Testis (tissue), 2 donors: ENCODE measurements around the gene TSACC.

ENCODE experiments used
- POLR2A ChIP-seq: fragments of 450-650 bp; IDR thresholded peaks from one replicate; pipeline ENCODE4 v1.6.1; 2017; ENCODE audit warnings: antibody characterized with exemption, mild to moderate bottlenecking, moderate library complexity
- TF ChIP-seq, protein P1 (sequence below), 3 experiments: fragments of 450-650 bp in 2 of 3; fragments of 200-600 bp in 1 of 3; sonication (generic) in 1 of 3; IDR thresholded peaks; one replicate each; pipeline ENCODE4 v1.5.1; 2016 to 2019; ENCODE audit warnings: antibody characterized with exemption in 3 of 3, mild to moderate bottlenecking in 2 of 3, moderate library complexity in 1 of 3

DNA sequence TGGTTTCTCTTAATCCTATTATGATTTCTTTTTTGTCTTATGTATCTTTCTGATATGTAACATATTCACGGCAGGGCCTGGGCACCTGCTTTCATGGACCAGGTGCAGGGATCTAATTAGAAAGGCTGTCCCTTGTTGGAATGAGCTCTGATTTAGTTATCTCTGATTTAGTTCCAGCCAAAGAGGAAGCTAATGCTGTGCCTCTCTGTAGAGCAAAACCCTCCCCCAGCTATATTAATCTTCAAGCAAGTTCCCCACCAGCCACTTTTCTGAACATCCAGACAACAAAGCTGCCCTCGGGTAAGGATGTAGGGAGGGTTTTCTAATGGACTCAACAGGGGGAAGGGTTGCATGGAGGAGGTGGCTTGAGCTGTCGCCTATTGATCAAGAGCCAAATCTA lies 6.1 kb downstream of the TSACC start:
- TF ChIP-seq, protein P1, sequence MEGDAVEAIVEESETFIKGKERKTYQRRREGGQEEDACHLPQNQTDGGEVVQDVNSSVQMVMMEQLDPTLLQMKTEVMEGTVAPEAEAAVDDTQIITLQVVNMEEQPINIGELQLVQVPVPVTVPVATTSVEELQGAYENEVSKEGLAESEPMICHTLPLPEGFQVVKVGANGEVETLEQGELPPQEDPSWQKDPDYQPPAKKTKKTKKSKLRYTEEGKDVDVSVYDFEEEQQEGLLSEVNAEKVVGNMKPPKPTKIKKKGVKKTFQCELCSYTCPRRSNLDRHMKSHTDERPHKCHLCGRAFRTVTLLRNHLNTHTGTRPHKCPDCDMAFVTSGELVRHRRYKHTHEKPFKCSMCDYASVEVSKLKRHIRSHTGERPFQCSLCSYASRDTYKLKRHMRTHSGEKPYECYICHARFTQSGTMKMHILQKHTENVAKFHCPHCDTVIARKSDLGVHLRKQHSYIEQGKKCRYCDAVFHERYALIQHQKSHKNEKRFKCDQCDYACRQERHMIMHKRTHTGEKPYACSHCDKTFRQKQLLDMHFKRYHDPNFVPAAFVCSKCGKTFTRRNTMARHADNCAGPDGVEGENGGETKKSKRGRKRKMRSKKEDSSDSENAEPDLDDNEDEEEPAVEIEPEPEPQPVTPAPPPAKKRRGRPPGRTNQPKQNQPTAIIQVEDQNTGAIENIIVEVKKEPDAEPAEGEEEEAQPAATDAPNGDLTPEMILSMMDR (IDR thresholded peaks at IDR 0.05) = no peak
- no peak for TF ChIP-seq POLR2A
